Large intestine (tissue), 3 donors: ENCODE measurements around the gene DDB1. TPM values are rescaled to one million over a fixed set of nuclear protein-coding genes. Genes with fewer than 3 reads are reported as not detected.
"Not testable (repeated sequence)": the region's sequence is repeated elsewhere in the genome, so short reads cannot be mapped to it uniquely, and the experiment has no call there.

Experiments used
- DNase-seq, 2 donors: peaks; one replicate each; pipeline versions ENCODE4 v3.0.0 to v3.0.0-alpha.2; 2013
- H3K27ac ChIP-seq: one replicate; pipeline ENCODE4 v1.5.1; 2013; ENCODE audit warnings: low read length
- H3K27me3 ChIP-seq: 2 replicates; pipeline ENCODE4 v1.6.1; 2013; ENCODE audit warnings: low read length; ENCODE audit not compliant: control insufficient read depth, insufficient read depth
- H3K36me3 ChIP-seq: 2 replicates; pipeline ENCODE4 v1.6.1; 2013; ENCODE audit warnings: low read length; ENCODE audit not compliant: control insufficient read depth, insufficient read depth
- H3K4me1 ChIP-seq: one replicate; pipeline ENCODE4 v1.6.1; 2013; ENCODE audit warnings: low read length; ENCODE audit not compliant: control insufficient read depth, insufficient read depth
- H3K4me3 ChIP-seq: one replicate; pipeline ENCODE4 v1.5.1; 2013; ENCODE audit warnings: low read length
- H3K9me3 ChIP-seq: one replicate; pipeline ENCODE4 v1.6.1; 2013; ENCODE audit warnings: mild to moderate bottlenecking, low read depth, low read length, moderate library complexity; ENCODE audit not compliant: control insufficient read depth
- WGBS: methylation state at CpG from one replicate; pipeline ENCODE4 v1.1.5; 2013; ENCODE audit warnings: low lambda C conversion rate; ENCODE audit not compliant: insufficient coverage; 5-methylcytosine and 5-hydroxymethylcytosine counted together
- polyA plus RNA-seq: library from polyadenylated mRNA; unstranded; fragments of 120-200 nt; gene quantifications from one replicate; pipeline ENCODE4 v1.2.1, GENCODE V29; 2013

The DDB1 gene
- polyA plus RNA-seq, 1 donor, result 157 TPM

DNA sequence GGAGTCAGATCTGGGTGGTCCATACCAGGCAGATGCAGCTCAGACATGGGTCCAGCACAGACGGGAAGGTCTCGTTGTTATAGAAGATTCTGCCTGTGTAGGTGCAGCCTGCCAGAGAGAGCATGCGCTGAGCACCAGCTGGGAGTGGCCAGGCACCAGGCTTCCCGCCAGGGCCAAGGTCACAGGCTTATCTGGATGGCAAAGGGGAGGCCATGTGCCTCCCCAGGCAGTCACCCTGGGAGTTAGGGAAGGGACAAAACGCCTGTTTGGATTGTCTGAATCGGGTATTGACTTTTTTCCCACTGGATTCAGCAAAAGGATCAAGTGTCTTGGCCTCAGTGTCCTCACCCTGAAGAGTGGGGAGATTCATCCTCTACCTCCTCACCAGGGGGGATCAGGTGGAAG lies 65.5 kb downstream of the DDB1 start:
- Histone ChIP-seq H3K4me3 (no peak overlapping the region), H3K27me3 (no peaks in the 10 kb centered on the region), H3K36me3 (no peaks in the 10 kb centered on the region), H3K9me3 (peaks cover 2% of the 10 kb centered on the region), H3K4me1 (peaks cover 24% of the 10 kb centered on the region), H3K27ac (no peak overlapping the region)
- no CpG with 5 or more reads among the region's 6 CpGs for WGBS
- DNase-seq, result peak; percentile 56 to 68

DNA sequence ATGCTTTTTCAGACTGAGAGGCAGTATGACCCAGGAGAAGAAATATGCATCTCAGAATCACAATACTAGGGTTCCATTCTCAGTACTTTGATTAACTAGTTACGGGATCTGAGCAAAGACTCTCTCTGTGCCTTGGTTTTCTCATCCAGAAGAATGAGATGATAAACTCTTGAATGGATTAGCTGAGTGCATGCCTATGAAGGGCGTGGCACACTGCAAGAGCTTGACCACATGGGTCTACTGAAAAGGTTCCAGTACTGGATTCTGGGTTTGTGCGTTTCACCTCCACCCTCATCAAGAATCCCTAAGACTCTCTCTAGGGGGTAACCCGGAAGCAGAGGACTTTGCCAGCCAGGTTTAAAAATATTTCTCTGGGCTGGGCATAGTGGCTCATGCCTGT lies 66.3 kb downstream of the DDB1 start:
- H3K36me3 ChIP-seq, result no peaks in the 10 kb centered on the region
- peaks cover 24% of the 10 kb centered on the region for H3K4me1 ChIP-seq
- DNase-seq, result peak in 1 of 2 donors; percentile 41
- H3K27ac ChIP-seq, result no peak overlapping the region
- peaks cover 2% of the 10 kb centered on the region for H3K9me3 ChIP-seq
- WGBS, result no CpG with 5 or more reads among the region's 4 CpGs
- no peaks in the 10 kb centered on the region for H3K27me3 ChIP-seq
- H3K4me3 ChIP-seq, result no peak overlapping the region

DNA sequence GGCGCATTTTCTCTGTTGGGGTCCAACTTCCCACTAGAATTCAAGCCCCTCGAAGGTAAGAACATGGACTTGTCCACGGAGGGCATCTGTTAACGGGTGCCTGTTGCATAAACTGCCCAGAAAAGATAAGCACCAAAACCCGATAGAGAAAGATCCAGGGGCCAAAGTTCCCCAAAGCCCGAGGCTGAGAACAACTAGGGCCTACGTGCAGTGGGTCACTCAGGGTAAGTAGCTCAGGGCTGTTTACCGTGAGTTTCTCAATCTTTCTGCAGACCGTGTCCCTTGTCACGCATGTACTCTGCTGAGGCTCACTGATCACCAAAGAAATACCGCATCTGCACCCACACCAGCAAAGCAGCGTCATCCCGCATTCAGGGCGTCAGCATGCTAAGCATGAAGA lies 67.5 kb downstream of the DDB1 start:
- Histone ChIP-seq H3K4me3 (no peak overlapping the region), H3K36me3 (no peaks in the 10 kb centered on the region), H3K4me1 (peaks cover 24% of the 10 kb centered on the region), H3K27me3 (no peaks in the 10 kb centered on the region), H3K9me3 (peaks cover 2% of the 10 kb centered on the region), H3K27ac (no peak overlapping the region)
- no CpG with 5 or more reads among the region's 14 CpGs for WGBS
- peak; percentile 73 to 84 for DNase-seq

DNA sequence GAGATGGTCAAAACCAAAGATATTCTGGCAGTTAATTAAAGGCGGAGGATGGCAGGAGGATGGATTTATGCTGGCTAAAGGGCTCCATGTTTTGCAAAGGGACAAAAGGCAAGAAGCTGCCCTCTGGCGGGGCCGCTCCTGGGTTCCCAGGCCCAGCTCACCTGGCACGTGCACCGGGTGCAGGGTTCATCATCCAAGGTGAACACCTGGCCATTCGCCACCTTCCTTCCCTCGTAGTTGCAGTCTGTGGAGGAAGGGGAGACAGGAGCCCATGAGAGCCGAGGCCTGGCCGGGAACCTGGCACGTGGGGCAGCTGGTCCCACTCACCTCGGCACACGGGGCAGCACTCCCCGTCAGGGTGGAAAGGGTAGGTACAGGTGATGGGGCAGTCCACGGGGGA lies 68.1 kb downstream of the DDB1 start:
- peaks cover 24% of the 10 kb centered on the region for H3K4me1 ChIP-seq
- no peaks in the 10 kb centered on the region for H3K27me3 ChIP-seq
- DNase-seq, result no peak
- no peak overlapping the region for H3K4me3 ChIP-seq
- peaks cover 2% of the 10 kb centered on the region for H3K9me3 ChIP-seq
- H3K36me3 ChIP-seq, result no peaks in the 10 kb centered on the region
- no peak overlapping the region for H3K27ac ChIP-seq
- no CpG with 5 or more reads among the region's 14 CpGs for WGBS

DNA sequence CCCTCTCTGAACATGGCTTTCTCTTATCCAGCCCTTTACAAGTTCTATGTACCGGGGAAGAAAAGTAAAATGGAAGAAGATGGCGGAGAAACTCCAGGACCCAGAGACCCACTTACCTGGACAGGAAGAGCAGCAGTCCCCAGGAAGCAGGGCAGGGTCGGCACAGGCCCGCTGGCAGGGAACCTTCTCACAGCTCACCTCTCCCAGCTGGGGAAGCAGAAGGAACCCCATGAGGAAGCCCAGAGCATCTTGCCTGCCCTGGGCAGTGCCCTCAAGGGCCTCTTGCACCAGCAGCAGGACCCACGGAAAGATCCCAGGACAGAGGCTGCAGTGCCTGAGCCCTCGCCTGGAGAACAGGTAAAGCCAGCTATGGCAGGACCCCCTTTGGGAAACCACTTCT lies 68.5 kb downstream of the DDB1 start:
- Histone ChIP-seq H3K36me3 (no peaks in the 10 kb centered on the region), H3K4me3 (no peak overlapping the region), H3K27ac (no peak overlapping the region), H3K4me1 (peaks cover 24% of the 10 kb centered on the region), H3K27me3 (no peaks in the 10 kb centered on the region), H3K9me3 (peaks cover 2% of the 10 kb centered on the region)
- no CpG with 5 or more reads among the region's 6 CpGs for WGBS
- no peak for DNase-seq

DNA sequence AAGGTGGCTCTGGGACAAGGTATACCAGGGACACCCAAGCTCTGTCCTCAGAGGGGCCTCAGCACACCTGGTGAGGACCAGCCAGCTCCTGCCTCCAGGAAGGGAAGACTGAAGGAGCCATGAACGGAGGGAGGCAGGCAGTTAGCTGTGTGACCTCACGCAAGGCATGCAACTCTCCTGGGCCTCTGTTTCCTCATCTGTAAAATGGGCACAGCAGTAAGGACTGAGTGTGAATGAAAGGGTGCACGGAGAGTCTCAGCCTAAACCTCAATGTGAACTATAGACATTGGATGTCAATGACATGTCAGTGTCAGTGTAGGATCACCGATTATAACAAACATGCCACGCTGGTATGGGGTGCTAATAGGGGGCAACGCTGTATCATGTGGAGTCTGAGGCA lies 73.5 kb downstream of the DDB1 start:
- no peaks in the 10 kb centered on the region for H3K9me3 ChIP-seq
- H3K27me3 ChIP-seq, result no peaks in the 10 kb centered on the region
- H3K36me3 ChIP-seq, result no peaks in the 10 kb centered on the region
- no peak overlapping the region for H3K27ac ChIP-seq
- H3K4me1 ChIP-seq, result no peaks in the 10 kb centered on the region
- H3K4me3 ChIP-seq, result no peak overlapping the region
- no CpG with 5 or more reads among the region's 6 CpGs for WGBS
- no peak for DNase-seq

DNA sequence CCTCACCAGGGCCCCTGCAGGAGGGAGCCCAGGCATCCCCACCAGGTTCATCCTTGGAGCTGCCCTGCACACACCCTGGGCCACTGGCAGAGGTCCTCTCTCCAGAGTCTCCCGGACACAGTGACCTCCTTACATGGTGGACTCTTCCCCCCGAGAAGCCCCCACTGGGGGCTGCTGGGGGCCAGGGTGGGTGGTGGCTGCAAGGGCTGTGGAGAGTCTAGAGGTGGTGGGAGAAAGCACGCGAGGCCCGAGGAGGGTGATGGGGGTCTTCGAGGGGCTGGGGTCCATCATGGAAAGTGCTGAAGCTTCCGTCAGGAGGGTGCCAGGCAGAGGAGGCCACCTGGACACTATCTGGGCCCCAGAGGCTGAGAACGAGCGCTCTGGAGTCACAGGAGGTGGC lies 74.4 kb downstream of the DDB1 start:
- no CpG with 5 or more reads among the region's 9 CpGs for WGBS
- Histone ChIP-seq H3K4me1 (no peaks in the 10 kb centered on the region), H3K27me3 (no peaks in the 10 kb centered on the region), H3K4me3 (no peak overlapping the region), H3K36me3 (no peaks in the 10 kb centered on the region), H3K9me3 (no peaks in the 10 kb centered on the region), H3K27ac (no peak overlapping the region)
- DNase-seq, result no peak

DNA sequence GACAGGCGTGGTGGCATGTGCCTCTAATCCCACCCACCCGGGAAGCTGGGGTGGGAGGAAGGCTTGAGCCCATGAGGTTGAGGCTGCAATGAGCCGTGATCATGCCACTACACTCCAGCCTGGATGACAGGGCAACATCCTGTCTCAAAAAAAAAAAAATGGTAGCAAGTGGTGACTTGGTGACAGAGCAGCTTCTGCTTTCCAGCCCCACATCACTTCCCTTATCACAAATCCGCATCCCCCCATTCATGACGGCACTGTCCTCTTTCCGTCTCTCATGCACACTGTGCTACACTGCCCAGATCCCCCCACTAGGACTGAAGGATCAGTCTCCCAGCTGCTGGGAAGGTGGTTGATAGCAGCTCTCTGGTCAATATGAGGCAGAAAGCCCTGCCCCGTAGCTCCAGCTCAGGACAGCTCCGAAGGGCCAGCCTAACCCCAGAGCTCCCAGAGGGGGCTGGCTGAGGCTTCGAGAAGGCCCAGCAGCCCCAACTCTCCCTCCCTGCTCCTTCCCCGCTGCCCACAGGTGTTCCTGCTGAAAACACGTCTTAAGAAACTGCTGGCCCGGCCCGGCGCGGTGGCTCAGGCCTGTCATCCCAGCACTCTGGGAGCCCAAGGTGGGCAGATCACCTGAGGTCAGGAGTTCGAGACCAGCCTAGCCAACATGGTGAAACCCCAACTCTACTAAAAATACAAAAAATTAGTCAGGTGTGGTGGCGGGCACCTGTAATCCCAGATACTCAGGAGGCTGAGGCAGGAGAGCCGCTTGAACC lies 76.0 kb downstream of the DDB1 start:
- Histone ChIP-seq H3K27ac (no peak overlapping the region), H3K4me1 (no peaks in the 10 kb centered on the region), H3K27me3 (no peaks in the 10 kb centered on the region), H3K4me3 (no peak overlapping the region), H3K36me3 (no peaks in the 10 kb centered on the region), H3K9me3 (no peaks in the 10 kb centered on the region)
- no peak for DNase-seq
- WGBS, result no CpG with 5 or more reads among the region's 18 CpGs

DNA sequence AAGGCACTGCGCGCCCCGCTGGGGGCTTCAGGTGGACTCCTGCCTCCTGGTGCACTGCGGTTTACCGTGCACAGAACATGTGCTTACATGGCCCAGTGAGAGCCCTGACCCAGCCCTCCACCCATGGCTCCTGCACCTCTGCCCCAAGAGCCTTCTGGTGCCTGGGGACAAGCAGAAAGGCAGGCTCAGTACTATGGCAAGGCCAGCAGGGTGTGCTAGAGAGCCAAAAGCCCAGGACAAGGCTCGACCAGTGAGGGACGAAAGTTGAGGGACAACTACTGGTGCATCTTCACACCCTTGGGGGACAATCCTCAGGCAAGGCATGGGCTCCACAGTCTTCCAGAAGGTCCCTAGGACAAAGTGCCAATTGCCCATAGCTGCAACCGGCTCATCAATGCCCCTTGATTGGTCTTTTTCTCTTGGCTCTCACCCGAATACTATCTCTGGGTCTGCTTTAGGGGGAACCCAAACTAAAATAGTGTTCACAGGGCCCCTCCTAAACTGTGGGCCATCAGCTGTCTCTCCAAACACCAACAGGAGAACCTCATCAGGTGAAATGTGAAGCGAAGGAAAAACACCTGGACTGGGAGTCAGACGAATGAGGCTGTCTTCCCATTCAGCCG lies 78.4 kb downstream of the DDB1 start:
- H3K36me3 ChIP-seq, result no peaks in the 10 kb centered on the region
- no peak overlapping the region for H3K27ac ChIP-seq
- no peaks in the 10 kb centered on the region for H3K9me3 ChIP-seq
- no peak overlapping the region for H3K4me3 ChIP-seq
- DNase-seq, result peak; percentile 39 to 42
- WGBS, result no CpG with 5 or more reads among the region's 12 CpGs
- H3K4me1 ChIP-seq, result no peaks in the 10 kb centered on the region
- no peaks in the 10 kb centered on the region for H3K27me3 ChIP-seq

DNA sequence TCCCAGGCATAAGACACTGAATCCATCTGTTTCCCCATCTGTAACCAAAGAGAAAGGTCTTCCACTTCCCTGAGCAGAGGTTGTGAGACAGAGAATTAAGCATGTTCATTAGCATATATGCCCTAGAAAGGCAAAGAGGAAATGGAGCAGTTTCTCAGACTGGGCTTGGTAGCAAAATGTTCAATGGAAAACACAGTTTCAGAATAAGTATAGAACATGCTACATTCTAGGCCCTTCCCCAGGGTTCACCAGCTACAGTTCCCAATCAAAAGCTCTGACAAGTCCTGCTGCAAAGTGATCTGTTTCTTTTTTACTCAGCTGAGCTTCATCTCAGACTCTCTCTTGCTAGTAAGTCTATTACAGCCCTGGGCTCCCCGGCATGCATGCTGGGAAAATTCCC lies 80.6 kb downstream of the DDB1 start:
- not testable (repeated sequence) for H3K27ac ChIP-seq, H3K9me3 ChIP-seq, DNase-seq, H3K4me1 ChIP-seq, H3K36me3 ChIP-seq, H3K4me3 ChIP-seq, H3K27me3 ChIP-seq
- no CpG with 5 or more reads among the region's 1 CpG for WGBS
